ENCODE results near the gene AGPAT1.

The AGPAT1 gene

GRCh38 chr6:32183483-32184083 is 7.7 kb upstream of the AGPAT1 start:
- Histone ChIP-seq H3K79me2 (ENCODE audit: insufficient read depth, low read length) (peaks cover 14% of the 10 kb centered on the region), H3K36me3 (ENCODE audit: low read length) (no peaks in the 10 kb centered on the region), H3K9me3 (ENCODE audit: insufficient read depth, low read length) (no peaks in the 10 kb centered on the region), H3K9me2 (replicated peaks; ENCODE audit: insufficient read depth, low read length) (no peaks in the 10 kb centered on the region), H3K27ac (ENCODE audit: low read depth, low read length) (no peak overlapping the region), H3K4me3 (ENCODE audit: insufficient read depth, low read length, poor library complexity, severe bottlenecking) (no peak overlapping the region), H4K20me1 (ENCODE audit: low read depth, low read length) (no peaks in the 10 kb centered on the region), H3F3A (ENCODE audit: insufficient read depth) (no peaks in the 10 kb centered on the region), H2AFZ (ENCODE audit: low read depth, low read length, severe bottlenecking) (no peak overlapping the region), H3K4me2 (ENCODE audit: low read depth, low read length, poor library complexity, severe bottlenecking) (no peak overlapping the region), H3K9ac (ENCODE audit: low read length) (no peak overlapping the region), H3K27me3 (ENCODE audit: low read length) (no peaks in the 10 kb centered on the region)
- no peak for TF ChIP-seq EZH2phosphoT487 (conservative IDR thresholded peaks at IDR 0.05; ENCODE audit: low read length)
- TF ChIP-seq, protein P1, sequence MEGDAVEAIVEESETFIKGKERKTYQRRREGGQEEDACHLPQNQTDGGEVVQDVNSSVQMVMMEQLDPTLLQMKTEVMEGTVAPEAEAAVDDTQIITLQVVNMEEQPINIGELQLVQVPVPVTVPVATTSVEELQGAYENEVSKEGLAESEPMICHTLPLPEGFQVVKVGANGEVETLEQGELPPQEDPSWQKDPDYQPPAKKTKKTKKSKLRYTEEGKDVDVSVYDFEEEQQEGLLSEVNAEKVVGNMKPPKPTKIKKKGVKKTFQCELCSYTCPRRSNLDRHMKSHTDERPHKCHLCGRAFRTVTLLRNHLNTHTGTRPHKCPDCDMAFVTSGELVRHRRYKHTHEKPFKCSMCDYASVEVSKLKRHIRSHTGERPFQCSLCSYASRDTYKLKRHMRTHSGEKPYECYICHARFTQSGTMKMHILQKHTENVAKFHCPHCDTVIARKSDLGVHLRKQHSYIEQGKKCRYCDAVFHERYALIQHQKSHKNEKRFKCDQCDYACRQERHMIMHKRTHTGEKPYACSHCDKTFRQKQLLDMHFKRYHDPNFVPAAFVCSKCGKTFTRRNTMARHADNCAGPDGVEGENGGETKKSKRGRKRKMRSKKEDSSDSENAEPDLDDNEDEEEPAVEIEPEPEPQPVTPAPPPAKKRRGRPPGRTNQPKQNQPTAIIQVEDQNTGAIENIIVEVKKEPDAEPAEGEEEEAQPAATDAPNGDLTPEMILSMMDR (IDR thresholded peaks at IDR 0.05; ENCODE audit: insufficient read depth, low read length, poor library complexity, severe bottlenecking), result no peak

DNA sequence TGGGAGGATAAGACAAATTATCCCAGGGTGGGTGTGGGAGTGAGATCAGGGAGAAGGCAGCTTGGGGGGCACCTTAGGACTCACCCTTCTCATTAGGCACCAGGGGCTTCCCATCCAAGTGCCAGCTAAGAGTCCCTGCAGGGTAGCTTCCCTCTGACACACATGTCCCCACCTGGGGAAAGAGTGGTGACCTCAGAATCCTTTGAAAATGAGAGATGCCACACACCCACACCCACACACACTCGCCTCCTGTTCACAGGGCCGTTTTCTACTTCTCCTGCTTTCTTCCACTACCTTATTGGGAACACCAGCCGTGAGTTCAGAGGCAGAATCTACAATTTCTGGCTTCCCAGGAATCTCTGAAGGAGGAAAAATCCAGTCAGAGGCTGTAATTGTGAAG is 7.1 kb upstream of the AGPAT1 start:
- no peak for TF ChIP-seq EZH2phosphoT487 (conservative IDR thresholded peaks at IDR 0.05; ENCODE audit: low read length)
- TF ChIP-seq, protein P1 (IDR thresholded peaks at IDR 0.05; ENCODE audit: insufficient read depth, low read length, poor library complexity, severe bottlenecking), result no peak
- H4K20me1 ChIP-seq (ENCODE audit: low read depth, low read length), result no peaks in the 10 kb centered on the region
- no peak overlapping the region for H3K9ac ChIP-seq (ENCODE audit: low read length)
- H2AFZ ChIP-seq (ENCODE audit: low read depth, low read length, severe bottlenecking), result no peak overlapping the region
- H3K4me2 ChIP-seq (ENCODE audit: low read depth, low read length, poor library complexity, severe bottlenecking), result no peak overlapping the region
- no peaks in the 10 kb centered on the region for H3K9me2 ChIP-seq (replicated peaks; ENCODE audit: insufficient read depth, low read length)
- H3K27ac ChIP-seq (ENCODE audit: low read depth, low read length), result no peak overlapping the region
- no peaks in the 10 kb centered on the region for H3K36me3 ChIP-seq (ENCODE audit: low read length)
- no peaks in the 10 kb centered on the region for H3K27me3 ChIP-seq (ENCODE audit: low read length)
- peaks cover 12% of the 10 kb centered on the region for H3K79me2 ChIP-seq (ENCODE audit: insufficient read depth, low read length)
- no peak overlapping the region for H3K4me3 ChIP-seq (ENCODE audit: insufficient read depth, low read length, poor library complexity, severe bottlenecking)
- no peaks in the 10 kb centered on the region for H3F3A ChIP-seq (ENCODE audit: insufficient read depth)
- H3K9me3 ChIP-seq (ENCODE audit: insufficient read depth, low read length), result no peaks in the 10 kb centered on the region

GRCh38 chr6:32182555-32182981 is 6.7 kb upstream of the AGPAT1 start:
- Histone ChIP-seq H3K9me3 (ENCODE audit: insufficient read depth, low read length) (no peaks in the 10 kb centered on the region), H3K36me3 (ENCODE audit: low read length) (no peaks in the 10 kb centered on the region), H3K4me2 (ENCODE audit: low read depth, low read length, poor library complexity, severe bottlenecking) (no peak overlapping the region), H3K27ac (ENCODE audit: low read depth, low read length) (no peak overlapping the region), H3K4me3 (ENCODE audit: insufficient read depth, low read length, poor library complexity, severe bottlenecking) (no peak overlapping the region), H3K9ac (ENCODE audit: low read length) (no peak overlapping the region), H3K27me3 (ENCODE audit: low read length) (no peaks in the 10 kb centered on the region), H3K9me2 (replicated peaks; ENCODE audit: insufficient read depth, low read length) (no peaks in the 10 kb centered on the region), H4K20me1 (ENCODE audit: low read depth, low read length) (no peaks in the 10 kb centered on the region), H3K79me2 (ENCODE audit: insufficient read depth, low read length) (peaks cover 12% of the 10 kb centered on the region), H2AFZ (ENCODE audit: low read depth, low read length, severe bottlenecking) (no peak overlapping the region), H3F3A (ENCODE audit: insufficient read depth) (peaks cover 2% of the 10 kb centered on the region)
- TF ChIP-seq, protein P1 (IDR thresholded peaks at IDR 0.05; ENCODE audit: insufficient read depth, low read length, poor library complexity, severe bottlenecking), result no peak
- no peak for TF ChIP-seq EZH2phosphoT487 (conservative IDR thresholded peaks at IDR 0.05; ENCODE audit: low read length)
